GM18873 (cell line): Measurements from ENCODE around the gene NKAIN2.
"Not testable (repeated sequence)": the region's sequence is repeated elsewhere in the genome, so short reads cannot be mapped to it uniquely, and the experiment has no call there.

Experiments used
- ATAC-seq: cut with Tn5 transposase; IDR thresholded peaks from one replicate; pipeline ENCODE4 v1.9.1; 2021; ENCODE audit warnings: mild to moderate bottlenecking, moderate library complexity, moderate number of reproducible peaks; ENCODE audit not compliant: unreplicated experiment, low FRiP score

NKAIN2 gene

DNA sequence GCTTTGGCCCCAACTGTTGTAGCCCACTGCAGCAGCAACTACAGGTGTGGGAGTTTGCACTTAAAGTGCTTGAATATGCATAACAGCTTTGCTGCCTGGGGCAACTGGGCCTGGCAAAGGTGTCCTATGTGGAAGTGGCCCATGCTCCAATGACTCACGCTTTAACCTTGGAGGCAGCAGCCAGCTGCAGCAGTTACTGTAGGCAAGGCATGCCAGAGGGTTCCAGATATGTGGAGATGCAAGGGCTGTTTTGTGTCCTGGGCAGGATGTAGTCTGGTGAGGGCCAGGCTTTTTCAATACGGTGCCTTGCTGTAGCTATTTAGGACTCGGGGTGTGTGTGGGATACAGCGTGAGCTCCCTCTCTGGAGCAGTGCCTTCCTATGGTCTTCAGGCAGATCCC lies 150.3 kb downstream of the NKAIN2 start:
- no peak for ATAC-seq

DNA sequence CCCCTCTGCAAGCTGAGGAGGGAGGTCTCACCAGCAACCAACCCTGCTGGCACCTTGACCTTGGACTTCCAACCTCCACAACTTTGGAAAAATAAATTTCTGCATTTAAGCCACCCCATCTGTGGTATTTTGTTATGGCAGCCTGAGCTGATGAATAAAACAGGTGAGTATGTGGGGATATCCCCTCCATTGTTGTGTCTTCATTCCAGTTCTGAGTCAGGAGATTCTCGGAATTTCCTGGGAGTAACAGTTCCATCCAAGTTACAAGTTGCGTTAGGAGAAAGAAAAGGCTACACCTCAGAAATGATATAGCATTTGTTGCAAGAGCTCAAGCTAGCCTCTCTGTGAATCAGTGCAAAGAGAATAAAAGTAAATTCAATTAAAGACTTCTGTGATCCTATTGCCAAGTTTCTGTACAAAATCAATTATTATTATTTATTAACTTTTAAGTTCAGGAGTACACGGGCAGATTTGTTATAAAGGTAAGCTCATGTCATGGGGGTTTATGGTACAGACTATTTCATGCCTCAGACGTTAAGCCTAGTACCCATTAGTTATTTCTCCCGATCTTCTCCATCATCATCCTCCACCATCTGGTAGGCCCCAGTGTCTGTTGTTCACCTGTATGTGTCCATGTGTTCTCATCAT lies 153.0 kb downstream of the NKAIN2 start:
- no peak for ATAC-seq

DNA sequence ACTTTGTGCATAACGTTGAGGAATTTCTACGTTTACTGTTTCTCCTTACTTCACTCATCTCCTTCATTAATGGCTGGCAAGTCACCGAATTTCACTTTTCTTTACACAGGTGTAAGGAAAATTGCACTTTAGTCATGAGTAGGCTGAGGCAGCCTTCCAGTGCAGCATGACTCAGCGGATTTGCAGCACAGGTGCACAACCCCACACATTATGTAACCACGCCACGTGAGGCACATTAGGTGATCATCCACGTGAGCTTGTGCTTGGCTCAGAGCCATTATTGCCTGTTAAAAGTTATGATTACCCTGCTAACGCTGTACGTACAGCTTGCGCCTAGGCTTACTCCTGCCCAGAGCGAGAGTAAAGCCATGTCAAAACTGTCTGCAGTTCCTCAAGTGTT lies 158.8 kb downstream of the NKAIN2 start:
- ATAC-seq = no peak

DNA sequence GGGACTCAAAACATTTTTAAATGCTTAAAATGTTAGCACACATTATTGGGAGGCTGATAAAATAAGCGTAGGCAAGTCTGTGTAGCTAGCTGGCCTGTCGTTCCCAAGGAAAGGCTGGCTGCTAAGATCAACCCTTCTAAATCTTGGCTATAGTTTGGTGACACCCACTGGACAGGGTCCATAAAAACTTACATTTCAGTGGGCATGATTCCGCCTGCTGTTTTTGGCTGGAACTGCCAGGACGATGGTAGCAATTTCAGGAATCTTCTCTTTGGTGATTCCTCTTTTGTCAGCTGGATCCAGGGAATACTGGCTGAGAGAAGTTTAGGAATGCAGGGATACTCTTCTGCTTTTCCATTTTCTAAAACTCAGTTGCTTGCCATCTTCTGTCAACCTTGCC lies 162.2 kb downstream of the NKAIN2 start:
- no peak for ATAC-seq

DNA sequence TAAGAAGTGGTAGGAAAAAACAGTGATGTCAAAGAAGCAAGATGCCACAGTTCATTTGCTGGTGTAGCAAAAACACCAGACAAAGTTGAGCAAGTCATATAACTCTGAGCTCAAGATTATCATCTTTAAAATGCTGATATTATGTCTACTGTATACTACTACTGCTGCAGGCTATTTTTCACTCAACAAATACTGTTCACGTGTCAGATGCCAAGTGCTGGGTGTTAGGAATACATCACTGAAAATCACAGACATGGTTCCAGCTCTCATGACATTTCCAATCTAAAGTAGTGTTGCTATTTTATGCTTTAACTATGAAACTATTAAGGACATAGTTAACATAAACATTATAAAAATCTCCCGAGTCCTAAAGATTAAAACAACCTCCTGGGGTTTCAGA lies 163.0 kb downstream of the NKAIN2 start:
- no peak for ATAC-seq

DNA sequence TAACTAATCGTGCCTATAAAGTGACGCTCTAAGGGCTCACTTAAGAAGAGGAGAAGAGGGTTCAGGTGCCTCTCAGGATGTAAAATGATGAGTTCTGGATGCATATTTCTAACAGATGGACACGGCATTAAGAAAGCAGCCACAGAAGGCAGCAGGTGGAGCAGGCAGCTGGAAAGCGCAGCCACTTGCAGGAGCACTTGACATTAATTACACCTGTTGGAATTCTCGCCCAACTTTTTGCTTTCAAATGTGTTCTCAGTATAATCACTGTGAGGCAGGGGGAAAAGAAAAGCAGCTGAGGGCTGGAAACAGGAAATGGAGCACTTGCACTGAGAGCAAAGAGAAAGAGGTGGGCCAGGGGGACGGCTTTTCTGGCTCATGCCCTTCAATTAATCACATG lies 164.2 kb downstream of the NKAIN2 start:
- ATAC-seq = no peak

DNA sequence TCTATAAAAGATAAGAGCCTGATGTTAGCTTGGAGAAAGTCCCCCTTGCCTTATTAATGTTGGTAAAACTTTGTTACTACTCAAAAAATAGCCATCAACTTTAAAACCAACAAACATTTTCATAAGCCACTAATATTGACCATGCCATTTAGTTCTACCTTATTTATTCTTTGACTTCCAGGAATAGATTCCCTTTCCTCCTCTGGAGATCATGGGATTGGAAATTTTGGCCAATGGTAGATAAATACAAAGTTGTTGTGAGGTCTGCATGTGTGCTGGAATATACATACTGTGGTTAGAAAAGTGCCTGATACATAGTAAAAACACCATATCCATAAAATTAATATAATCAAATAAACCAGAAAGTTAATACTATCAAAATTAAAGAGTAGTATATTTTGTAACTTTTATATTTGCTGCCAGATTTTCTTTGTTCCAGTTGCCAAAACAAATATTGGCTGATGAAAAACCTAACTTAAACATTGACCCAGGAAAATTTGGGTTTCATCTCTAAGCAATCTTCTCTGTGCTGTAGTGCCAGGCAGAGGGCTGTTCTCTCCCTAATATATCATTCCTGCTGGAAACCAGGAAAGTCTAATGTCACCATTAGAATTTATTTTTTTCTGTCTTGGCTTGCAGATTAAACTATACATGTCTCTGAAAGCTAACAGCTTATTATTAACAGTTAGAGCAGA lies 169.1 kb downstream of the NKAIN2 start:
- no peak for ATAC-seq

DNA sequence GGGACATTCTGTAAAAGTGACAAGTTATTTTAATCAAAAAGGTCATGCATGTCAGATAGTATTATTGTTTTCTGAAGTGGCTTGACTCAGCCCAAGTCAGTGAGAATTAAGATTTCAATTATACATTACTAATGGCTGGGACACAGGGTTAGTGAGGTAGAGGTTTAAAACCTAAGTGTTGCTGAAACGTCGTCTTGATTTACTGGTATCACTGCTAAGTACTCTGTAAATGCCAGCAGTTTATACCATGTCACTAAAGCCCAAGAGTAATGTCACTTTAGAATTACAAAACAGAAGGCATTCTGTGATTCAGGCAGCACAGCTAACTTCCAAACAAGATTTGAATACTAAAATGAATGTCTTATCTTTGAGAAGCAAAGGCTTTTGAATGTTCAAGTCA lies 176.6 kb downstream of the NKAIN2 start:
- ATAC-seq = no peak

DNA sequence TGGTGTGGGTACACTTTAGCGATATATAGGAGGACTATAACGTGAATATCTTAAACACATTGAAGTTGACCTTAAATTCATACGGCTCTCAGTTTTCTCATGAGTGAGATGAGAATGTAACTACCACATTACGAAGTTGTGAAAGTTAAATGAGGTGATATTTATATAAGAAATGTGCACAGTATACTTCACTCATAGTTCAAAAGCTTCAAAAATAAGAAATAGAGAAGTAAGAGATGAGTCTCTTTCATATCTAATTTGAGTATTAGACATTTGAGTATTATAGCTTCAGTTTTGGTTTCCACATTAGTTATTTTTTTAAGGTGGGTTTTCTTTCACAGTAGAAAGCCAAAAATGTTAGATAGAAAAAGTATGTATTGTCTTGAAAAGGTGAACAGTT lies 183.3 kb downstream of the NKAIN2 start:
- no peak for ATAC-seq

DNA sequence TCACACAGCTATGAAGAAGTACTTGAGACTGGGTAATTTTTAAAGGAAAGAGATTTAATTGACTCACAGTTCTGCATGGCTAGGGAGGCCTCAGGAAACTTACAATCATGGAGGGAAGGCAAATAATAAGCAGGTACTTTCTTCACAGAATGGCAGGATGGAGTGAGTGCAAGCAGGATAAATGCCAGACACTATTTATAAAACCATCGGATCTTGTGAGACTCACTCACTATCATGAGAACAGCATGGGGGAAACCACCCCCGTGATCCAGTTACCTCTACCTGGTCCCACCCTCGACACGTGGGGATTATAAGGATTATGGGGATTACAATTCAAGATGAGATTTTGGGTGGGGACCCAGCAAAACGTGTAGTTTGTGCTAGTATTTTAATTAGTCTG lies 186.3 kb downstream of the NKAIN2 start:
- ATAC-seq = not testable (repeated sequence)

DNA sequence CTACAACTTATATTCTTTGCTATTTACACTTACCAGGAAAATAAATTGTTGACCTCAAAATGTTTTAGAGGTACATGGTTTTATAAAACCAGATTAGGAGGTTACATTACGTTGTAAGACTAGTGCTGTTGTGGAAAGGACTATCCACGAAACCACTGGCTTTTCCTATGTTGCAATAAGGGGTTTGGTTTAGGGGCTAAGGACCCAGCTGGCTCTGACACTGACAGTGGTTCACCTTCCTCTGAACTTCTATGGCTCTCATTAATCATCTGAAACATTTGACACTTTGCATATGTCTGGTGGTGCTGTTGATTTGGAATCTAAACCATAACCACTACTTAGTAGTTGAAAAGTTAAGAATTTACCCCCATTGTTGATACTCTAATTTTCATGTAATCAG lies 186.7 kb downstream of the NKAIN2 start:
- no peak for ATAC-seq

DNA sequence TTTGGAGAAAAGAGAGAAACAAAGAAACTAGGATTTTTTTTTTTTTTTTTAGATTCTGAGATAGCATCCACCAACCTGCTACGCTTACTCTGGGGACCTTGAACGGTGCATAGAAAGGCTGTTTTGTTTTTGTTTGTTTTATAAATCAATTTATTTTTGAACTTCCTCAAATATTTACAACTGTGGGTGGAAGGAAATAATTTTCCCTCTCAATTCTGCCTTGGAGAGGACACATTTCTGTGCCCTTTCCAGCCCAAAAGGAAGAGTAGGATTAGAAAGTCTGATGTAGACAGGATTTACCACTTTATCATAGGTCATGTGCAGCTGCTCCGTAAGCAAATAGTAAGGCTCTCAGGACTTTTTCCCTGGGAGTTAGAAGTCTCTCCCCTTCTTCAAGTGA lies 190.5 kb downstream of the NKAIN2 start:
- ATAC-seq = no peak

DNA sequence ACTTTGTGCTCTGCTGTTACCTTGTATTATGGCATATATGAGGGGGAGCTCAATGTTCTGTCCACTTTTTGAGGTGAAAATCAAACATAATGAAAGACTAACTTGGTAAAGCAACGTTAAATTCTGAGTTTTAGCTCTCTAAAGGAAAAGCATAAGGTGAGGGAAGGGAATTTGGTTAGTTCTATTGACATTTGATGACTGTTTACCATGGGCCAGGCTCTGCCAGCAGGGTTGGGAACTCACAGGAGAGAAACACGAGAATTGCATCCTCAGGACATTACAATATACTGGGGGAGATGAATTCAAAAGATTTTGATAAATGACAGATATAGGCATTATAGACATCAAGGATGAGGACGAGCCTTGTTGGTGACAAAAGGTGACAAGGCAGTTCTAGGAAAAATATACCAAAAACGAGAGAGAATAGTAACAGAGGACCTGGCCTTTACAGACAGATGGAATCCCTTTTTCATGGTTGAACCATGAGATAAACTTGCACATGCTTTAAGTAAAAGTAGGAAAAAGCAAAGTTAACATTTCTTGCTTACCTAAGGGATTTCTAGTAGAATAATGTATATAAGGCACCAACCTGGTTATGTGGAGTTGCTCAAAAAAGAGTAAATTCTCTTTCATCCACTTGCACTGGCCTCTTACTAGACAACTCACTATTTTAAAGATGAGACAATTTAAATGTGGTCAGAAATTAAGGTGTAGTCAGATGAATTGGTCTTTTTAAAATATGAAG lies 191.4 kb downstream of the NKAIN2 start:
- ATAC-seq = no peak

DNA sequence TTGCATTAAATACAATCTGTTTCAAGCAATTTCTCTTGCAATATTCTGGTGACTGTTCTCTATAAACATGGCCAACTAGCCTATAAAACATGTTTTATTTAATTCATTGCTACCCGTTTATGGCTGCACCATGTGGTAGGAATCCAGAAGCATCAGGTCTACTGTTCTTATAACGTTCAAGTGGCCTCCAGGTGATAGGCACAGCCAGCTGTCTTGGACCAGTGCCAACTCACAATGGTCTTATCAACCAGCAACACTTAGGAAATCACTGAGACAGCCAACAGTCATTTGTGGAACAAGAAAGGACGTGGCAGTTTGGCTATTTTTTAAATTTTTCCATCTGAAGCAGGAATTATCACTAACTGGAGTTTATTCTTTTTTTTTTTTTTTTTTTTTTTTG lies 193.6 kb downstream of the NKAIN2 start:
- ATAC-seq = no peak

DNA sequence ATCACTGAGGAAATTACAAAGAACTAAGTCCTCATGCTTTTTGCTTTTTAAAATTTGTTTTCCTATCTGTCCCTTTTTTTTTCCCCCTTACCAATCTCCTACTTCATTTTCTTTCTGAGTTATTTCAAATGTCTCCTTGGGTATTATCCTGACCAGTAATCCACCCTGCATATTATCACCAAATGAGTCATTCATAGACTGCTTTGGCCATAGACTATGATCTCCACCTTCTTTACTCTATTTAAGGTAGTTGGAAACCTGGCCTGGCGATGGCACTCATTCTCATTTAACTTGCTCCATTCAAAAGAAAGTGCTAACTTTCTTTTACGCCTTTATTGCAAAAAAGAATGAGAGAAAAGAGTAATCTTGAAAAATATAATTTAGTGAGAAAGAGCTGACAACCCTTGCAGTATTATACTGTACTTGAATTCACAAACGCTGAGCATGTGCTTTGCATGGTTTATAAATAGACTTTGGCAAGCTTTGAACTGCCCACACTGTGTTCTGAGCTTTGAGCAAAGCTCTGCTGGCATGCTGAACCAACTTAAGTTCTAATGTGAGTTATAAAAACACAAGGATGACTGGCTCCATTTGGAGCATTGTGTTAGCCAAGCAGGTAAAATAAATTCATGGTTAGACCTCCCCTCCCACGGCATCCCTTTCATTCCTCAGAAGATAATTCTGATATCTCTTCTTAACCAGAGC lies 198.9 kb downstream of the NKAIN2 start:
- ATAC-seq = no peak

DNA sequence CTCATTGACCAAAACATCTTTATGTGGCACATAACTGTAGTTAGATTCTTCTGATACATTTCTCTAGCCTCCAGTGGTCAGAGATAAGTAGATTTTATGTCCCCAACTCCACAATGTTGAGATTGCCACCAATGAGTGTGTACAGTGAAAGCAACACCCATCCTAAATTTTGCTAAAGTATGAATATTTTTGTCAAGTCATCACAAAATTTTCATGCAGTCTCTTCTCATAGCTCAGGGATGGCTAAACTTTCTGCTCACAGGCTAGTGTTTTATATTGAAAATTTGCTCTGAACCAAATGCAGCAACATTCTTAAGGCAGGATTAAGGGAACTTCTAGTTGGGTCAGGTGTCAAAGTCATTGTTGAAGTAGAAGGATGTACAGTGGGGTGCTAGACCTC lies 203.6 kb downstream of the NKAIN2 start:
- no peak for ATAC-seq

DNA sequence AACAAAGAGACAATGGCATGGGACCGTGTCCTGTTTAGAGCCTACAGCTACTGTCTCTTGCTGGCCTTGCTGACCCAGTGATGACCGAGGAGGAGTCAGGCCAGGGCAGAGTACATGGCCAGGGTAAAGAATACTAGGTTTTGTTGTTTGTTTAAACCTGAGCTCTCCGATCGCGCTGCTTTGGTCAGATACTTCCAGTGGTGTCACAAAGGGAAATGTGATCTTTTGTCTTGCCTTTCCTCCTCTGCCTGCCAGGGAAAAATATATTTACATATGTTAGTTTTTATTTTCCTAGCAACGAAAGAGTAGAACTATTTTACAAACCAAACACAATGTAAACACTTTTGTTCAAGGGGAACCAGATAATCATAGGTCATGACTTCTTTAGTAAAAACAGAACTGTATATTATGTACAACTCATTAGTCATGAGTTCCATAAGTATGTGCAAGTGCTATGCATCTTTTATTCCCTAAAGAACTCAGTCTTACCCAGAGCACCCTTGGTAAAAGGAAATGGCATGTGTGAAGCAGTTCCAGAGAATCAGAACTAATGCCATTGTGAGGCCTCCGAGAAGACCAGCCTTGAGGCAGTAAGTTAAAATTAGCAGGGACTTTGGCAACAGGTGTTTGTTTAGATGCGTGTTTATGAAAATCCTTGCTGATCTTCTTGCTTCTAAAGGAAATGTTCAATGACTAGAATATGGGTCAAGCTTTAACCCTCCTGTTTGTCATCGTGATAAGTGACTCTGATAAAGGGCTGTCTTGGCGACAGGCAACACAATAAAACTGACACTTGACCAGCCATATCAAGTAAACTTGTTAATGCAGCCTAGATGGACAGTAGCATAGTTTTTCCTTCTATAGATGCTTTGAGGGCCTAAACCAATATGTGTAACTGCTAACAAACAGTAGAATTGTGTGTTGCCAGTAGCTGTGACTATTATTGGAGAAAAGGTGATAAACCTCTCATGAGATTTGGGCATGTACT lies 204.6 kb downstream of the NKAIN2 start:
- ATAC-seq = no peak

DNA sequence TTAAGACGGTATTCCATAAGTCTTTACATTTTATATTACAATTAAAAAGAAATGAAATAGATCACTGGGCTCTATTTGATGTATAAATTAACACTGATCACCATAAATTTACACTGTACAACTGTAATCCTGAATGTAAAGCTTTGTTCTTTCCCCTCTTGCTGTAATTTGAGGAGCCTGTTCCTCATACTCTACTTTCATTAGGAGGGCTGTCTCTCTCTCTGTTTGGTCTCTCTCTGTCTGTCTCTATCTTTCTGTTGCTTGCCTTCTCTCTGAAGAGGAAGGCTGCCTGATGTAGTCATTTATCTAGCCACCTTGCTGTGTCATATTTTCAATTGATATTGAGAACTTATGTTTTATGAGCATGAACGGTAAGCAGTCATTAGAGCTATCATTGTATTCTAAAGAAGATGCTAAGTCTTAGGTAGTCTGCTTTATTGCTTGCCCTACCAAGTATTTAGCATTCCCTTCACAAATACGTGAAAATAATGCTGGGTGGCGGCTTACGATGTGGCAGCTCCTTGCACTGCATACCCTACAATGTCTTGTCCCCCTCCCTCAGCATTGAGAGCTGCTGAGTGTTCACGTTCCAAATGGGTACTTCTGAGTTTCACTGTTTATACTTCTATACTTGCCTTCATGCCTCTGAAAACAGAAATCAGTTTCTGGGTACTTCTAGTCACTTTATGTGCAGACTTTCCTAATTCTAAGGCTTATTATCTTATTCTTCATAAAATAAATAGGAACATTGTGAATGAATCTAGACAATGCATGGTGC lies 205.5 kb downstream of the NKAIN2 start:
- no peak for ATAC-seq

DNA sequence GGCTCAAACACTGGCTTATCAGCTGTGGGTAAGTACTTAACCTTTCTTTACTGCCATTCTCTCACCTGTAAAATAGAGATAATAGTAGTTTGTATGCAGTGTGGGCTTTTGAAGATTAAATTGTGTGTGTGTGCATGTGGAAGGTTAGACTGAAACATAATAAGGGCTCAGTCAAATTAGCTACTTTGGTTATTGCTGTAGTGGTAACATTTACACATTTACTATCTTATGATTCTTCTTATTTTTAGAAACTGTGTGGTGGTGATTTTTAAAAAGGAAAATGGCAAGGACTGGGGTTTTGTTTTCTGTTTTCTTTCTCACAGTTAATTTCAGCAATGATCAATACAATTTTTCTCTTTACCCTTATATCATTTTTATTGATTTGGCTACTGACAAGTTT lies 206.9 kb downstream of the NKAIN2 start:
- no peak for ATAC-seq
